CD4-positive, alpha-beta T cell (primary cell): ENCODE data around the gene PLAC9. TPM values are rescaled to one million over a fixed set of nuclear protein-coding genes. Genes with fewer than 3 reads are reported as not detected.

Source experiments
- ATAC-seq: fragments of 200-7000 bp; cut with Tn5 transposase; one replicate; pipeline ENCODE4 v1.10.0; 2022; ENCODE audit warnings: mild to moderate bottlenecking; ENCODE audit not compliant: poor library complexity
- CTCF ChIA-PET: fragments of 350-600 bp; sonication (Branson Sonifier 250); formaldehyde crosslinking; loops from one replicate; lab custom pipeline; 2021; ENCODE audit warnings: antibody characterized with exemption, inconsistent platforms; lab: Charles Lee
- POLR2A ChIA-PET: fragments of 350-600 bp; sonication (Branson Sonifier 250); formaldehyde crosslinking; loops from one replicate; lab custom pipeline; 2021; ENCODE audit warnings: antibody characterized with exemption, inconsistent platforms; lab: Charles Lee
- DNase-seq, 14 experiments: peaks; one replicate each; pipeline ENCODE4 v3.0.0-alpha.2; 2013 to 2020; ENCODE audit warnings: mixed read lengths in 2 of 14
- H3K27ac ChIP-seq, 2 donors: one replicate each; pipeline versions ENCODE4 v1.5.1 to v1.7.0; 2013; ENCODE audit warnings: low read length in 2 of 2, low read depth in 1 of 2, mild to moderate bottlenecking in 1 of 2
- H3K27me3 ChIP-seq, 2 experiments: 1 replicate in 1 of 2; 2 replicates in 1 of 2; pipeline versions ENCODE4 v1.6.1 to v1.7.0; 2013; ENCODE audit warnings: low read length in 2 of 2, control low read depth in 1 of 2, mild to moderate bottlenecking in 1 of 2, moderate library complexity in 1 of 2; ENCODE audit not compliant: insufficient read depth in 2 of 2, control insufficient read depth in 1 of 2
- H3K36me3 ChIP-seq: one replicate; pipeline ENCODE4 v1.6.1; 2013; ENCODE audit warnings: low read length, control low read depth; ENCODE audit not compliant: insufficient read depth
- H3K4me1 ChIP-seq: one replicate; pipeline ENCODE4 v1.6.1; 2013; ENCODE audit warnings: low read length, control low read depth; ENCODE audit not compliant: insufficient read depth
- H3K4me3 ChIP-seq: one replicate; pipeline ENCODE4 v1.5.1; 2013; ENCODE audit warnings: mild to moderate bottlenecking, low read length, moderate library complexity
- H3K9me3 ChIP-seq, 2 experiments: 1 replicate in 1 of 2; 2 replicates in 1 of 2; pipeline versions ENCODE4 v1.6.1 to v1.7.0; 2013; ENCODE audit warnings: low read length in 2 of 2, mild to moderate bottlenecking in 2 of 2, control low read depth in 1 of 2, moderate library complexity in 1 of 2; ENCODE audit not compliant: control insufficient read depth in 1 of 2, insufficient read depth in 1 of 2
- H3K27ac Mint-ChIP-seq: one replicate; pipeline ENCODE4 v1.8.0; 2020; ENCODE audit warnings: mixed read lengths
- H3K27me3 Mint-ChIP-seq: one replicate; pipeline ENCODE4 v1.8.0; 2021; ENCODE audit warnings: mixed read lengths
- H3K36me3 Mint-ChIP-seq: one replicate; pipeline ENCODE4 v1.8.0; 2021; ENCODE audit warnings: low read depth, mixed read lengths
- H3K4me1 Mint-ChIP-seq: one replicate; pipeline ENCODE4 v1.8.0; 2021; ENCODE audit warnings: low read depth, mixed read lengths
- H3K4me3 Mint-ChIP-seq: one replicate; pipeline ENCODE4 v1.8.0; 2020; ENCODE audit warnings: mild to moderate bottlenecking, mixed read lengths
- H3K9me3 Mint-ChIP-seq: one replicate; pipeline ENCODE4 v1.8.0; 2020; ENCODE audit warnings: mixed read lengths
- intact Hi-C, 2 experiments: fragments of 100-400 bp; cut with DNase I in 1 of 2; cut with micrococcal nuclease in 1 of 2; formaldehyde crosslinking; loops; one replicate each; pipeline versions ENCODE4 v1.15.1 to v1.9.0; 2023 to 2025; cut with DNase I, micrococcal nuclease
- total RNA-seq, 174 experiments: library from RNA in 2 of 174; stranded (reverse) in 2 of 174; gene quantifications; one replicate each; pipeline ENCODE4 v1.2.3 and lab custom pipeline; 2021 to 2026
- TF ChIP-seq, protein P1 (sequence below): fragments of 200-600 bp; IDR thresholded peaks from one replicate; pipeline ENCODE4 v1.8.0; 2022; ENCODE audit warnings: antibody characterized with exemption, mild to moderate bottlenecking

PLAC9 gene
- total RNA-seq, 2 experiments from 2014 or later = not detected

DNA sequence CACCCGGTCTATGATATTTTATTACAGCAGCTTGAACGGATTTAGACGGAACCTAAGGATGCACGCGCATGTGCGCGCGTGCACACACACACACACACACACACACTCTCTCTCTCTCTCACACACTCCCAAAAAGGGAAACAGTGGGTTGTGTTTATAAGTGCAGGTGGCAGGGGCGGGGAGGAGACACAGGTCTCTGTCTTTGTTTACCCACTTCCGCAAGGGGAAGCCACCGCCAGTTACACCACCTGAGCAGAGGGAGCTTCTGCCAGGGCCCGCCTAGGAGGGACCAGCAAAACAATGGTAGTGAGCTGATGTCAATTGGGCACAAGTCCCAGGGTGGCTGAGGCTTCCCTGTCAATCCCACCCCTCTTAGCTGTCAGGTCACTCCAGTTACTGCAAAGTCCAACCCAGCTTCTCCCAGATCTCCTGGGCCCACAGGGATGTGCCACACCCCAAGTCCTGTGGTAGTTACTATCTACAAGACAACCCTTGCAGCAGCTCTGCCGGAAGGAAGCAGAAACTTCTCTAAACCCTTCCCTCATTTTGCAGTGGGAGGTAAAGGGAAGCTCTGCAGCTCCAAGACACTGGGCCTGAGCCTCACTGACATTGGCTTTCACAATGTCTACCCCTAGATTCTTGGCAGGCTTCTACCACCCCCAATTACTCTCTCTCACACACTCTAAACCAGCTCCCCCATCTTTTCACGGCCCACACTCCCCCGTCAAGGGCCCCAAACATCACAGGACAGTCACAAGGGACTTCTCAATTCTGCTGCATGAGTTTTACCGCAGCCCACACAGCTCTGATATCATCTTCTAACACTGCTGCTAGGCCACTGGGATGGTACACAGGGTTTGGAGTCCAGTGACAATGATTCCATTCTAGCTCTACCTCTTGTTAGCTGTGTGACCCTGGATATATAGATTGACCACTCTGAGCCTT is 55.2 kb downstream of the PLAC9 start:
- Mint-ChIP-seq H3K4me1 (peaks cover 90% of the 10 kb centered on the region), H3K27me3 (no peaks in the 10 kb centered on the region), H3K27ac (peak overlapping the region; percentile 91), H3K4me3 (peak overlapping the region; percentile 80), H3K36me3 (peaks cover 27% of the 10 kb centered on the region), H3K9me3 (no peaks in the 10 kb centered on the region)
- Histone ChIP-seq H3K4me1 (peaks cover 85% of the 10 kb centered on the region), H3K9me3 (no peaks in the 10 kb centered on the region), H3K27ac (peak overlapping the region; percentile 76 to 84), H3K36me3 (peaks cover 11% of the 10 kb centered on the region), H3K4me3 (peak overlapping the region; percentile 42), H3K27me3 (no peaks in the 10 kb centered on the region)
- ATAC-seq (peak; percentile 93), DNase-seq (peak; percentile 72 to 96 (median 83))
- TF ChIP-seq, protein P1, sequence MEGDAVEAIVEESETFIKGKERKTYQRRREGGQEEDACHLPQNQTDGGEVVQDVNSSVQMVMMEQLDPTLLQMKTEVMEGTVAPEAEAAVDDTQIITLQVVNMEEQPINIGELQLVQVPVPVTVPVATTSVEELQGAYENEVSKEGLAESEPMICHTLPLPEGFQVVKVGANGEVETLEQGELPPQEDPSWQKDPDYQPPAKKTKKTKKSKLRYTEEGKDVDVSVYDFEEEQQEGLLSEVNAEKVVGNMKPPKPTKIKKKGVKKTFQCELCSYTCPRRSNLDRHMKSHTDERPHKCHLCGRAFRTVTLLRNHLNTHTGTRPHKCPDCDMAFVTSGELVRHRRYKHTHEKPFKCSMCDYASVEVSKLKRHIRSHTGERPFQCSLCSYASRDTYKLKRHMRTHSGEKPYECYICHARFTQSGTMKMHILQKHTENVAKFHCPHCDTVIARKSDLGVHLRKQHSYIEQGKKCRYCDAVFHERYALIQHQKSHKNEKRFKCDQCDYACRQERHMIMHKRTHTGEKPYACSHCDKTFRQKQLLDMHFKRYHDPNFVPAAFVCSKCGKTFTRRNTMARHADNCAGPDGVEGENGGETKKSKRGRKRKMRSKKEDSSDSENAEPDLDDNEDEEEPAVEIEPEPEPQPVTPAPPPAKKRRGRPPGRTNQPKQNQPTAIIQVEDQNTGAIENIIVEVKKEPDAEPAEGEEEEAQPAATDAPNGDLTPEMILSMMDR = no peak
- CTCF ChIA-PET = interaction anchor here (0.9 to 2.0 kb wide), 5 partner anchors 8 to 43 kb away, joined by 3 to 15 read pairs (median 5); partner anchors contain the start of gene ANXA11
- POLR2A ChIA-PET = interaction anchor here (0.6 to 3.2 kb wide), 24 partner anchors 9 to 842 kb away, joined by 3 to 218 read pairs (median 6); partner anchors contain the start of genes ANXA11, PRXL2A and TMEM254
- intact Hi-C loops = loop anchor here (1.0 to 5.0 kb wide), 4 partner anchors 17 to 1885 kb away; partner anchors contain the start of gene ANXA11 (in 1 of the 2)

DNA sequence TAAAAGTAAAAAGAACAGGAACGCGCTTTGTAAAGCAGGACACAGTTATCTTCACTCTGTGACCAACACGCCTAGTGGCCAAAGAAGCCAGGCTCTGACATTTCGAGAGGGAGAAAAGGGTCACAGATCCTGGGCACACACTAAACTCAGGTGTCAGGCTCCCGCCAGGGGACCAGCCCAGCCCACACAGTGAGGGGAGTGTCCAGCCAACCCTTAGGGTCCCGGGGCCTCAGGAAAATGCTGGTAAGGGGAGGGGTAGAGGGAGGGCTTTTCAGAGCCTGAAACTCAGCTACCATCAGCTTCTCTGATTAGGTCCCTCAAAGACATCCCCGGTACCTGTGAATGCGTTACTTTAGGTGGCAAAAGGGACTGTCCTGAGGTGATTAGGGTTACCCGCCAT is 56.2 kb downstream of the PLAC9 start:
- peak overlapping the region; percentile 91 for H3K27ac Mint-ChIP-seq
- H3K4me3 Mint-ChIP-seq = peak overlapping the region; percentile 44
- no peaks in the 10 kb centered on the region for H3K27me3 Mint-ChIP-seq
- TF ChIP-seq, protein P1 = no peak
- ChIA-PET POLR2A (interaction anchor here (1.8 to 3.2 kb wide), 6 partner anchors 9 to 45 kb away, joined by 8 to 218 read pairs (median 22); partner anchors contain the start of gene ANXA11), CTCF (interaction anchor here (1.9 to 2.0 kb wide), 2 partner anchors 15 to 44 kb away, joined by 7 to 15 read pairs; no protein-coding TSS in a partner anchor)
- no peaks in the 10 kb centered on the region for H3K9me3 ChIP-seq
- peak overlapping the region; percentile 84 to 85 for H3K27ac ChIP-seq
- no peaks in the 10 kb centered on the region for H3K9me3 Mint-ChIP-seq
- DNase-seq (no peak), ATAC-seq (no peak)
- peaks cover 27% of the 10 kb centered on the region for H3K36me3 Mint-ChIP-seq
- no peaks in the 10 kb centered on the region for H3K27me3 ChIP-seq
- peaks cover 83% of the 10 kb centered on the region for H3K4me1 ChIP-seq
- peaks cover 85% of the 10 kb centered on the region for H3K4me1 Mint-ChIP-seq
- H3K4me3 ChIP-seq = no peak overlapping the region
- H3K36me3 ChIP-seq = peaks cover 11% of the 10 kb centered on the region
- intact Hi-C loops = loop anchor here (5.0 kb wide), 2 partner anchors 46 to 1886 kb away; no protein-coding TSS in a partner anchor

DNA sequence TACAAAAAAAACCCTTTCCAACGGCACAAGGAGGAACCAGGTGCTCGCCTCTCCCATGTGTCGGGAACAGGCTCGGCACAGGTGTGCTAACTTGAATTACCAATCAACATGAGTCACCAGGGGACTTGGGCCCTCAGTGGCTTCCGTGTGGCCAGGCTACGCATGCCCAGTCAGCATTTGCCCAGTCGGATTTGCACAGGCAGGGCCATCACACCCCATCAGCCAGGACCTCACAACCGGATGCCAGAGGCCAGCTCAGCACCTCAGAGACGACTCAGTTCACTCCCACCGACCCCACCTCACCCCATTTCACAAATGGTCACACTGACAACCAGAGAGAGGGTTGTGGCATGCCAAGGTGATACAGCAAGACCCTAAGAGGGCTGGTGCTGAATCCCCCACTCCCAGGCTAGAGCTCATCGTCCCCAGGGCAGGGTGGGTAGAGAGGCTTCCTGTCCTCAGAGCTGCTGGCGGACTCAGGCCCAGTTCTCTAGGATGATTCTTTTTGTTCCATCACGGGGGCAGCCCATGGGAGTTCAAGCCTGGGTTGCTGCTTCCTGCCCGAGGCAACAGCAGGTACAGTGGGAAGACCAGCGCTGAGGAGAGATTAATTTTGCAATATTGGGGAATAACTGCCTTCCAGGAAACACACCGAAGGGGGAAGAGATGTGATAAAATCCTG is 59.2 kb downstream of the PLAC9 start:
- H3K27me3 ChIP-seq = no peaks in the 10 kb centered on the region
- H3K4me1 ChIP-seq = peaks cover 91% of the 10 kb centered on the region
- H3K9me3 Mint-ChIP-seq = no peaks in the 10 kb centered on the region
- ChIA-PET CTCF (no interaction called here), POLR2A (interaction anchor here (1.7 to 1.8 kb wide), 2 partner anchors 9 to 12 kb away, joined by 4 to 7 read pairs; no protein-coding TSS in a partner anchor)
- intact Hi-C loops = loop anchor here in 1 of 2 experiments (1.0 kb wide), 1 partner anchor 10 kb away; no protein-coding TSS in a partner anchor
- DNase-seq = peak in 2 of 14 experiments; percentile 45 to 49
- H3K27ac ChIP-seq = peak overlapping the region; percentile 42 to 48
- TF ChIP-seq, protein P1 = no peak
- H3K27me3 Mint-ChIP-seq = no peaks in the 10 kb centered on the region
- no peak for ATAC-seq
- H3K4me1 Mint-ChIP-seq = peaks cover 85% of the 10 kb centered on the region
- H3K27ac Mint-ChIP-seq = peak overlapping the region; percentile 94
- no peaks in the 10 kb centered on the region for H3K9me3 ChIP-seq
- H3K36me3 Mint-ChIP-seq = peaks cover 46% of the 10 kb centered on the region
- H3K4me3 ChIP-seq = no peak overlapping the region
- peak overlapping the region; percentile 75 for H3K4me3 Mint-ChIP-seq
- peaks cover 12% of the 10 kb centered on the region for H3K36me3 ChIP-seq
